ENCODE measurements around the gene SH3TC1. TPM values are rescaled to one million over a fixed set of nuclear protein-coding genes. Genes with fewer than 3 reads are reported as not detected.

The SH3TC1 gene
- total and polyA plus RNA-seq, 10 of the 15 experiments (the other 5 are each of a cell fraction or from before 2014, with no cell fraction given): 0.19 to 47.0 (median 18.4) TPM

DNA sequence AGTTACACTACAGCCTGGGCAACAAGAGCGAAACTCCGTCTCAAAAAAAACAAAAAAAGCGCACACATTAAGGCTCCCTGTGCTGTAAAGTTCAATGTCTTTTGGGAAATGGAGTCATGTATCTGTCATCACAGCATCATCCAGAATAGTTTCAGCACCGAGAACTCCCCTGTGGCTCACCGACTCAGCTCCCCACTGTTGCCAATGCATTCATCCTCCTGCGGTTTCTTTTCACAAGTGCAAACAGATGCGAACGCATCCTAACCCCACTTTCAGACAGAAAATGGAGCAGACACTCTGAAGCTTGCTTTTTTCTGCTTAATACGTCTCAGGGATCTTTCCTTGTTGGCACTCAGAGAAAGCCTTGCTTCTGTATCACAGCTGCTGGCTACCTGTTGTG lies 13.8 kb upstream of the SH3TC1 start:
- BruUV-seq (replicated peaks): no TSS peak
- ChIA-PET POLR2A (no interaction called here), CTCF (interaction anchor here (0.9 to 1.5 kb wide), 2 partner anchors 9 to 13 kb away, joined by 4 to 9 read pairs; no protein-coding TSS in a partner anchor), SMC1A (ENCODE audit: uncharacterized antibody, unreplicated experiment) (interaction anchor here (1.3 kb wide), 2 partner anchors 10 to 16 kb away, joined by 3 read pairs; no protein-coding TSS in a partner anchor), RAD21 (ENCODE audit: unreplicated experiment) (interaction anchor here (1.1 kb wide), 1 partner anchor 45 kb away, joined by 4 read pairs; no protein-coding TSS in a partner anchor)
- intact Hi-C loops (cut with micrococcal nuclease; ENCODE audit: unreplicated experiment): no loop called here
- 66% methylated on average over 9 of the region's 9 CpGs for WGBS (ENCODE audit: insufficient coverage, insufficient replicate concordance, low lambda C conversion rate, missing lambda C conversion rate)
- H3K4me2 ChIP-seq (ENCODE audit: control insufficient read depth, insufficient read depth): no peak overlapping the region
- no peak overlapping the region for H3K27ac ChIP-seq (ENCODE audit: control insufficient read depth, insufficient read depth)
- ATAC-seq: no peak
- H2AFZ ChIP-seq (ENCODE audit: control insufficient read depth, low read depth, low read length): no peak overlapping the region
- no peaks in the 10 kb centered on the region for H3K79me2 ChIP-seq (ENCODE audit: control insufficient read depth, insufficient read depth, low read length)
- TF ChIP-seq TBL1XR1 (IDR thresholded peaks at IDR 0.05; ENCODE audit: low read depth, low read length): no peak
- no peak for TF ChIP-seq CBX5 (IDR thresholded peaks at IDR 0.05; ENCODE audit: low read depth)
- TF ChIP-seq ZNF207 (IDR thresholded peaks at IDR 0.05; ENCODE audit: borderline replicate concordance): no peak
- TF ChIP-seq PAX5 (IDR thresholded peaks at IDR 0.05; ENCODE audit: borderline replicate concordance, low read depth, low read length): no peak
- no peaks in the 10 kb centered on the region for H4K20me1 ChIP-seq (ENCODE audit: control insufficient read depth, insufficient read depth)
- no peak overlapping the region for H3K4me3 ChIP-seq
- no peak for FAIRE-seq
- H3K36me3 ChIP-seq (ENCODE audit: control insufficient read depth in 2 of 2, insufficient read depth in 2 of 2, low read length in 1 of 2): no peaks in the 10 kb centered on the region
- H3K9me3 ChIP-seq (replicated peaks; ENCODE audit: control insufficient read depth, insufficient read depth, low read length): no peaks in the 10 kb centered on the region
- H3K9ac ChIP-seq (ENCODE audit: control insufficient read depth, insufficient read depth, low read length): no peak overlapping the region
- H3K27me3 ChIP-seq (replicated peaks in 1 of 2; ENCODE audit: control insufficient read depth in 2 of 2, insufficient read depth in 2 of 2, low read length in 1 of 2): no peaks in the 10 kb centered on the region
- DNase-seq (ENCODE audit: low read depth, low spot score): no peak
- in situ Hi-C loops (cut with MboI): no loop called here
- no peaks in the 10 kb centered on the region for H3K4me1 ChIP-seq (ENCODE audit: control insufficient read depth, insufficient read depth, low read length)

DNA sequence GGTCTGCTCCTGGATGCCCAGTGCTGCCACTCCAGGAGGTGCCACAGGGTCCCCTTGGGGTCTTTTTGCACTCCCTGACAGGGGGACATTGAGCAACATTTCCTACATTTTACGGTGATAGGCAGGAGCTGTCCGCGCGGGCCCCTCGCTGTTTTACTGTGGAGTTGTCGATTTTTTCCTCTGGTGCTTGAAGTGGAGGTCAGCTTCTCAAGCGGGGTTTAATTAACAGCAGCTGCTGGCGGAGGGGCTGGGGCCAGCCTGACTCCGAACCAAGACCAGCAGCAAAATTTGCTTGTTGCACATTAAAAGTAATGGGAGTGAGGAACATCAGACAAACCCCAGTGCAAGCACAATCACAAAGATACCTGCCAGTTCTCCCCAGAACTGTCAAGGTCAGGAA lies 13.2 kb upstream of the SH3TC1 start:
- Histone ChIP-seq H3K36me3 (ENCODE audit: control insufficient read depth in 2 of 2, insufficient read depth in 2 of 2, low read length in 1 of 2) (no peaks in the 10 kb centered on the region), H3K9ac (ENCODE audit: control insufficient read depth, insufficient read depth, low read length) (no peak overlapping the region), H3K4me3 (no peak overlapping the region), H3K79me2 (ENCODE audit: control insufficient read depth, insufficient read depth, low read length) (no peaks in the 10 kb centered on the region), H3K27me3 (replicated peaks in 1 of 2; ENCODE audit: control insufficient read depth in 2 of 2, insufficient read depth in 2 of 2, low read length in 1 of 2) (no peaks in the 10 kb centered on the region), H3K9me3 (replicated peaks; ENCODE audit: control insufficient read depth, insufficient read depth, low read length) (no peaks in the 10 kb centered on the region), H3K27ac (ENCODE audit: control insufficient read depth, insufficient read depth) (no peak overlapping the region), H4K20me1 (ENCODE audit: control insufficient read depth, insufficient read depth) (no peaks in the 10 kb centered on the region), H3K4me1 (ENCODE audit: control insufficient read depth, insufficient read depth, low read length) (peaks cover 2% of the 10 kb centered on the region), H2AFZ (ENCODE audit: control insufficient read depth, low read depth, low read length) (no peak overlapping the region), H3K4me2 (ENCODE audit: control insufficient read depth, insufficient read depth) (no peak overlapping the region)
- POLR2A ChIA-PET: no interaction called here
- RAD21 ChIA-PET (ENCODE audit: unreplicated experiment): interaction anchor here (1.1 kb wide), 1 partner anchor 44 kb away, joined by 4 read pairs; no protein-coding TSS in a partner anchor
- 85% methylated on average over 9 of the region's 9 CpGs for WGBS (ENCODE audit: insufficient coverage, insufficient replicate concordance, low lambda C conversion rate, missing lambda C conversion rate)
- in situ Hi-C loops (cut with MboI) (no loop called here), intact Hi-C loops (cut with micrococcal nuclease; ENCODE audit: unreplicated experiment) (no loop called here)
- DNase-seq (ENCODE audit: low read depth, low spot score): no peak
- CTCF ChIA-PET: interaction anchor here (0.9 to 1.5 kb wide), 2 partner anchors 9 to 13 kb away, joined by 4 to 9 read pairs; no protein-coding TSS in a partner anchor
- no peak for FAIRE-seq
- ATAC-seq: no peak
- no TSS peak for BruUV-seq (replicated peaks)
- SMC1A ChIA-PET (ENCODE audit: uncharacterized antibody, unreplicated experiment): interaction anchor here (1.3 kb wide), 1 partner anchor 16 kb away, joined by 3 read pairs; no protein-coding TSS in a partner anchor
- TF ChIP-seq, protein P1, sequence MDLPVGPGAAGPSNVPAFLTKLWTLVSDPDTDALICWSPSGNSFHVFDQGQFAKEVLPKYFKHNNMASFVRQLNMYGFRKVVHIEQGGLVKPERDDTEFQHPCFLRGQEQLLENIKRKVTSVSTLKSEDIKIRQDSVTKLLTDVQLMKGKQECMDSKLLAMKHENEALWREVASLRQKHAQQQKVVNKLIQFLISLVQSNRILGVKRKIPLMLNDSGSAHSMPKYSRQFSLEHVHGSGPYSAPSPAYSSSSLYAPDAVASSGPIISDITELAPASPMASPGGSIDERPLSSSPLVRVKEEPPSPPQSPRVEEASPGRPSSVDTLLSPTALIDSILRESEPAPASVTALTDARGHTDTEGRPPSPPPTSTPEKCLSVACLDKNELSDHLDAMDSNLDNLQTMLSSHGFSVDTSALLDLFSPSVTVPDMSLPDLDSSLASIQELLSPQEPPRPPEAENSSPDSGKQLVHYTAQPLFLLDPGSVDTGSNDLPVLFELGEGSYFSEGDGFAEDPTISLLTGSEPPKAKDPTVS (IDR thresholded peaks at IDR 0.05; ENCODE audit: low read depth, low read length): no peak
- TF ChIP-seq, protein P2, sequence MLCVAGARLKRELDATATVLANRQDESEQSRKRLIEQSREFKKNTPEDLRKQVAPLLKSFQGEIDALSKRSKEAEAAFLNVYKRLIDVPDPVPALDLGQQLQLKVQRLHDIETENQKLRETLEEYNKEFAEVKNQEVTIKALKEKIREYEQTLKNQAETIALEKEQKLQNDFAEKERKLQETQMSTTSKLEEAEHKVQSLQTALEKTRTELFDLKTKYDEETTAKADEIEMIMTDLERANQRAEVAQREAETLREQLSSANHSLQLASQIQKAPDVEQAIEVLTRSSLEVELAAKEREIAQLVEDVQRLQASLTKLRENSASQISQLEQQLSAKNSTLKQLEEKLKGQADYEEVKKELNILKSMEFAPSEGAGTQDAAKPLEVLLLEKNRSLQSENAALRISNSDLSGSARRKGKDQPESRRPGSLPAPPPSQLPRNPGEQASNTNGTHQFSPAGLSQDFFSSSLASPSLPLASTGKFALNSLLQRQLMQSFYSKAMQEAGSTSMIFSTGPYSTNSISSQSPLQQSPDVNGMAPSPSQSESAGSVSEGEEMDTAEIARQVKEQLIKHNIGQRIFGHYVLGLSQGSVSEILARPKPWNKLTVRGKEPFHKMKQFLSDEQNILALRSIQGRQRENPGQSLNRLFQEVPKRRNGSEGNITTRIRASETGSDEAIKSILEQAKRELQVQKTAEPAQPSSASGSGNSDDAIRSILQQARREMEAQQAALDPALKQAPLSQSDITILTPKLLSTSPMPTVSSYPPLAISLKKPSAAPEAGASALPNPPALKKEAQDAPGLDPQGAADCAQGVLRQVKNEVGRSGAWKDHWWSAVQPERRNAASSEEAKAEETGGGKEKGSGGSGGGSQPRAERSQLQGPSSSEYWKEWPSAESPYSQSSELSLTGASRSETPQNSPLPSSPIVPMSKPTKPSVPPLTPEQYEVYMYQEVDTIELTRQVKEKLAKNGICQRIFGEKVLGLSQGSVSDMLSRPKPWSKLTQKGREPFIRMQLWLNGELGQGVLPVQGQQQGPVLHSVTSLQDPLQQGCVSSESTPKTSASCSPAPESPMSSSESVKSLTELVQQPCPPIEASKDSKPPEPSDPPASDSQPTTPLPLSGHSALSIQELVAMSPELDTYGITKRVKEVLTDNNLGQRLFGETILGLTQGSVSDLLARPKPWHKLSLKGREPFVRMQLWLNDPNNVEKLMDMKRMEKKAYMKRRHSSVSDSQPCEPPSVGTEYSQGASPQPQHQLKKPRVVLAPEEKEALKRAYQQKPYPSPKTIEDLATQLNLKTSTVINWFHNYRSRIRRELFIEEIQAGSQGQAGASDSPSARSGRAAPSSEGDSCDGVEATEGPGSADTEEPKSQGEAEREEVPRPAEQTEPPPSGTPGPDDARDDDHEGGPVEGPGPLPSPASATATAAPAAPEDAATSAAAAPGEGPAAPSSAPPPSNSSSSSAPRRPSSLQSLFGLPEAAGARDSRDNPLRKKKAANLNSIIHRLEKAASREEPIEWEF (IDR thresholded peaks at IDR 0.05; ENCODE audit: insufficient replicate concordance, low read depth, low read length): no peak

Measured in GM12878 (cell line).